ENCODE results near the gene DMXL1. TPM values are rescaled to one million over a fixed set of nuclear protein-coding genes. Genes with fewer than 3 reads are reported as not detected.

DMXL1 gene
- total RNA-seq, 1 donor from 2014 or later = 35.0 TPM

DNA sequence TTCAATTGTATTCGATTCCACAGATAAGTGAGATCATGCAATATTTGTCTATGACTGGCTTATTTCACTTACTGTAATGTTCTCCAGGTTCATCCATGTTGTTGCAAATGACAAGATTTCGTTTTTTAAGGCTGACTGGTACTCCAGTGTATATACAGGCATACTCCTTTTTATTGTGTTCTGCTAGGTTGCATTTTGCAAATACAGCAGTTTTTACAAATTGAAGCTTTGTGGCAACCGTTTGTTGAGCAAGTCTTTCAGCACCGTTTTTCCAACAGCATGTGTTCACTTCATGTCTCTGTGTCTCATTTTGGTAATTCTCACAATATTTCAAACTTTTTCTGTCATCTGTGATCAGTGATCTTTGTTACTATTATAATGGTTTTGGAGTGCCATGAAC, 82.7 kb downstream of the DMXL1 start:
- Mint-ChIP-seq H3K36me3 (ENCODE audit: low read depth) (peaks cover 48% of the 10 kb centered on the region), H3K27me3 (ENCODE audit: low read depth) (no peaks in the 10 kb centered on the region), H3K4me1 (ENCODE audit: low read depth) (no peaks in the 10 kb centered on the region), H3K4me3 (ENCODE audit: unreplicated experiment) (no peak overlapping the region), H3K9me3 (ENCODE audit: low read depth) (peaks cover 26% of the 10 kb centered on the region), H3K27ac (ENCODE audit: unreplicated experiment) (no peak overlapping the region)
- TF ChIP-seq, protein P1, sequence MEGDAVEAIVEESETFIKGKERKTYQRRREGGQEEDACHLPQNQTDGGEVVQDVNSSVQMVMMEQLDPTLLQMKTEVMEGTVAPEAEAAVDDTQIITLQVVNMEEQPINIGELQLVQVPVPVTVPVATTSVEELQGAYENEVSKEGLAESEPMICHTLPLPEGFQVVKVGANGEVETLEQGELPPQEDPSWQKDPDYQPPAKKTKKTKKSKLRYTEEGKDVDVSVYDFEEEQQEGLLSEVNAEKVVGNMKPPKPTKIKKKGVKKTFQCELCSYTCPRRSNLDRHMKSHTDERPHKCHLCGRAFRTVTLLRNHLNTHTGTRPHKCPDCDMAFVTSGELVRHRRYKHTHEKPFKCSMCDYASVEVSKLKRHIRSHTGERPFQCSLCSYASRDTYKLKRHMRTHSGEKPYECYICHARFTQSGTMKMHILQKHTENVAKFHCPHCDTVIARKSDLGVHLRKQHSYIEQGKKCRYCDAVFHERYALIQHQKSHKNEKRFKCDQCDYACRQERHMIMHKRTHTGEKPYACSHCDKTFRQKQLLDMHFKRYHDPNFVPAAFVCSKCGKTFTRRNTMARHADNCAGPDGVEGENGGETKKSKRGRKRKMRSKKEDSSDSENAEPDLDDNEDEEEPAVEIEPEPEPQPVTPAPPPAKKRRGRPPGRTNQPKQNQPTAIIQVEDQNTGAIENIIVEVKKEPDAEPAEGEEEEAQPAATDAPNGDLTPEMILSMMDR (IDR thresholded peaks at IDR 0.05) = no peak
- DNase-seq (ENCODE audit: low spot score) = no peak

DNA sequence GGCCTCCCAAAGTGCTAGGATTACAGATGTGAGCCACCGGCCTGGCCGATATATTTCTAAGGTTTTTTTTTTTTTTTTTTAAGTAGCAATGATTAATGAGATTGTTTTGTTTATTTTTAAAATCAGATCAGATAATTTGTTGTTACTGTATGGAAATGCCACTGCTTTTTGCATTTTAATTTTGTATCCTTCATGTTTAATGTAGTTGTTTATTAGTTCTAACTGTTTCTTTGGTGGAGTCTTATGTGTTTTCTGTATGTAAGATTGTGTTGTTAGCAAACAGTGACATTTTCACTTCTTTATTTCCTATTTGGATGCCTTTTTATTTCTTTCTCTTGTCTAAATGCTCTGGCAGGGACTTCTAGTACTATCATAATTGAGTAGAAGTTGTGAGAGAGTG, 87.3 kb downstream of the DMXL1 start:
- H3K27me3 Mint-ChIP-seq (ENCODE audit: low read depth) = no peaks in the 10 kb centered on the region
- H3K27ac Mint-ChIP-seq (ENCODE audit: unreplicated experiment) = no peak overlapping the region
- TF ChIP-seq, protein P1 (IDR thresholded peaks at IDR 0.05) = no peak
- H3K4me3 Mint-ChIP-seq (ENCODE audit: unreplicated experiment) = no peak overlapping the region
- no peaks in the 10 kb centered on the region for H3K4me1 Mint-ChIP-seq (ENCODE audit: low read depth)
- no peak for DNase-seq (ENCODE audit: low spot score)
- peaks cover 26% of the 10 kb centered on the region for H3K9me3 Mint-ChIP-seq (ENCODE audit: low read depth)
- peaks cover 32% of the 10 kb centered on the region for H3K36me3 Mint-ChIP-seq (ENCODE audit: low read depth)

DNA sequence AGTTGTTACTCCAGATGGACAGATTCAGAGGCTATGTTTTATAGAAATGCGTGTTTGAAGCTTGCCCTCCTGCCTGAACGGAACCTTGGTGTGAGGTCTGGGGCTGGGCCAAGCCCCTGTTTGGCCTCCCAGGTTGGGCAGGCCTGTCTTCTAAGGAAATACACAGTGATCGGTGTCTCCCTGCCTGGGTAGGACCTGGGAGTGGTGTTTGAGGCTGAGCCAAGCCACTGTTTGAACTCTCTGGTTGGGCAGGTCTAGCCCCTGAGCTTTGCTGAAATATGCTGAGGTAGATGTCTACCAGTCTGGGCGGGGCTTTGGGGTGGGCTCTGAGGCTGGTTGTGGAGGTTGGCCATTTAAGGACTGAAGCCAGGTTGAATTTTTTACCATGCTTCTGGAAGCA, 90.5 kb downstream of the DMXL1 start:
- Mint-ChIP-seq H3K27me3 (ENCODE audit: low read depth) (no peaks in the 10 kb centered on the region), H3K4me1 (ENCODE audit: low read depth) (peaks cover 7% of the 10 kb centered on the region), H3K27ac (ENCODE audit: unreplicated experiment) (no peak overlapping the region), H3K4me3 (ENCODE audit: unreplicated experiment) (no peak overlapping the region), H3K9me3 (ENCODE audit: low read depth) (peaks cover 17% of the 10 kb centered on the region), H3K36me3 (ENCODE audit: low read depth) (peaks cover 21% of the 10 kb centered on the region)
- no peak for DNase-seq (ENCODE audit: low spot score)
- TF ChIP-seq, protein P1 (IDR thresholded peaks at IDR 0.05) = no peak

DNA sequence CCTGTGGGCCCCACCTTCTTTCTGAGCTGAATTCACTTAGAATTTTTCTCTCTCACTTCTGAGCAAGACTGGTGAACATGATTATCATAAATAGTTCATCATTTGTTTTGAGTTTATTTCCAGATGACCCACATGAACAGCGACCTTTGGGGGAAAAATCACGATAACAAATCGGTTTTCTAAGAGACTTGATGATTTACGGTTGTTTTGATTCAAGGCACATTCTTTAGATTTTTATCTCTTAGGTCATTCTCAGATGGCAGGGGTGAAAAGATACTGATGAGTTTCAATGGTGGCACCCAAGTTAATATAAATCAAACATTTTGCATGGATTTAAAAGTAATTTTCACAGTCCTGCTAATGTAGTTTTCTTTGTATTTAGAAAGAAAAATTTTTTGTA, 95.1 kb downstream of the DMXL1 start:
- Mint-ChIP-seq H3K4me1 (ENCODE audit: low read depth) (peaks cover 7% of the 10 kb centered on the region), H3K4me3 (ENCODE audit: unreplicated experiment) (no peak overlapping the region), H3K27me3 (ENCODE audit: low read depth) (no peaks in the 10 kb centered on the region), H3K9me3 (ENCODE audit: low read depth) (no peaks in the 10 kb centered on the region), H3K27ac (ENCODE audit: unreplicated experiment) (no peak overlapping the region), H3K36me3 (ENCODE audit: low read depth) (peaks cover 21% of the 10 kb centered on the region)
- TF ChIP-seq, protein P1 (IDR thresholded peaks at IDR 0.05) = no peak
- no peak for DNase-seq (ENCODE audit: low spot score)

DNA sequence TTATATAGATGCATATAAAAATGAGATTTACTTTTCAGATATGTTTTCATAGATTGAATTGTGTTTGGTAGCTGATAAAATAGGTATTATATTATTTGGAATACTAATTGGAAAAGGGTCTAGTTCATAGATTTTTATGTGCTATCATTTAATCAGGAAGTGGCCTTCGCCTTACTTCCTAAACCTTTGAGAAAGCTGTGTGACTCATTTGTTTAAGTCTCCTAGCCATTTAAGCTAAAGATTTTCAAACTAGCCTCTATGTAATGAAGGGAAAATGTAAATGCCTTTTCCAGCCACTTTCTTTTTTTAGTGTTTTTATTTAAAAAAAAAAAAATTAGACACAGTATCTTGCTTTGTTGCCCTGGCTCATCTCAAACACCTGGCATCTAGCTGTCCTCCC, 97.5 kb downstream of the DMXL1 start:
- Mint-ChIP-seq H3K4me1 (ENCODE audit: low read depth) (peaks cover 7% of the 10 kb centered on the region), H3K27ac (ENCODE audit: unreplicated experiment) (no peak overlapping the region), H3K9me3 (ENCODE audit: low read depth) (no peaks in the 10 kb centered on the region), H3K4me3 (ENCODE audit: unreplicated experiment) (no peak overlapping the region), H3K36me3 (ENCODE audit: low read depth) (peaks cover 24% of the 10 kb centered on the region), H3K27me3 (ENCODE audit: low read depth) (no peaks in the 10 kb centered on the region)
- no peak for DNase-seq (ENCODE audit: low spot score)
- TF ChIP-seq, protein P1 (IDR thresholded peaks at IDR 0.05) = no peak

All from chondrocyte (in vitro differentiated cells).